ENCODE results near the gene RUFY4. TPM values are rescaled to one million over a fixed set of nuclear protein-coding genes. Genes with fewer than 3 reads are reported as not detected.
A peak's percentile ranks its signal among the peaks of the same experiment; 100 is the strongest.

RUFY4 gene
- total and polyA plus RNA-seq, 7 experiments from 2014 or later = 0.40 to 6.6 (median 2.4) TPM; not detected in 2

DNA sequence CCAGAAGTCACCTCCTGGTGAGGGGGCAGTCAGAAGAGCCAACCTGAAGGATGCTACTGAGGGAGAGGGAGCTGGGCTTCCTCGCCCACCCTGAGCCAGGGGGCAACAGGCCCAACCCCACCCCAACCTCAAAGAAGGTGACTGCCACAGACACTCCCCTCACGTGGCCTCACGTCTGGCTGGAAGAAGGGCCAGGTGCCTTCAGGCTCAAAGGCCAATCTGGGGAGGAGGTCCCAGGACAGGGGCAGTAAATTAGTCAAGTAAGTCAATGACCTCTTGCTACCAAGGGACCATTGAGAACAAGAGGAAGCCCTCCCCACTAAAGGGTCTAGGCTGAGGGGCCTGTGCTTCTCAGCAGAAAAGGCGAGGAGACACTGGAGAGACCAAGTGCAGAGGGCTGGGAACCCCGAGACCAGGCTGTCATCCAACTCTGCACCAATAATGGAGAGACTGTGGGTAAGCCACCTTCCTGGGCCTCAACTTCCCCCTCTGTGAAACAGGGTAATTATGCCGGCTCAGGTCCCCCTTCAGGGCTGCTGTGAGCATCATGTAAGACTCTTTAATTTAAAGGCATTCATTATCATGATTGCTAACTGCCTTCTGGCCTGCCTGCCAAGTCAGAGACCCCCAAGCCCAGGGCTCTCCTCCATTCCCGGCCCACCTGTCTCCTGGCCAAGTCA lies 46.1 kb upstream of the RUFY4 start:
- no peaks in the 10 kb centered on the region for H3K4me1 ChIP-seq (ENCODE audit: control insufficient read depth in 2 of 2, insufficient read depth in 2 of 2, low read length in 2 of 2)
- no peak overlapping the region for H3K4me3 ChIP-seq (ENCODE audit: low read length)
- no peaks in the 10 kb centered on the region for H3K9me3 Mint-ChIP-seq
- ATAC-seq (no peak), DNase-seq (no peak)
- H3K36me3 ChIP-seq (ENCODE audit: control insufficient read depth in 2 of 3, insufficient read depth in 3 of 3, low read length in 3 of 3) = no peaks in the 10 kb centered on the region
- H3K4me1 Mint-ChIP-seq = peaks cover 0 to 3% (median 0%) of the 10 kb centered on the region in 7 donors
- H3K9me3 ChIP-seq (ENCODE audit: control insufficient read depth in 2 of 3, low read length in 3 of 3) = no peaks in the 10 kb centered on the region
- CTCF ChIA-PET = no interaction called here
- no peaks in the 10 kb centered on the region for H3K27me3 Mint-ChIP-seq
- POLR2A ChIA-PET = no interaction called here
- H3K27ac ChIP-seq (ENCODE audit: low read depth, low read length) = no peak overlapping the region
- intact Hi-C loops (cut with micrococcal nuclease) = no loop called here
- H3K27me3 ChIP-seq (ENCODE audit: control insufficient read depth in 2 of 2, insufficient read depth in 2 of 2, low read length in 2 of 2) = no peaks in the 10 kb centered on the region
- no peak overlapping the region for H3K27ac Mint-ChIP-seq
- no peak overlapping the region for H3K4me3 Mint-ChIP-seq
- no peaks in the 10 kb centered on the region for H3K36me3 Mint-ChIP-seq

DNA sequence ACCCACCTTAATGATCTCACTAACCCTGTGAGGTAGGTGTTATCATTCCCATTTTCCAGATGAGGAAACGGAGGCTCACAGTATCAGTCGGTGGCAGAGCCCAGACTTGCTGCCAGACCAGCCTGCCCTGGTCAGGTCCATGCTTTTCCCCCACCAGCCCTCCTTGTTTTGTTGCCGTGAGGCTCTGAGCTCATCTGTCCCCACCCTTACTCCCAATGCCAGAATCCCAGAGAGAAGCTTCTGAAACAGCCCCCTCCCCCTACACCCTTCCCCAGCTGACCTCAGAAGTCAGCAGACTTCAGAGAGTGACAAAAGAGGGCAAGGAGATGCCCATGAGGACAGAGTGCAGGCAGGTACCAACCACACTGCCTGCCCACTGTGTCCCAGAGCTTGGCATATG lies 45.4 kb upstream of the RUFY4 start:
- ATAC-seq (no peak), DNase-seq (no peak)
- Histone ChIP-seq H3K9me3 (ENCODE audit: control insufficient read depth in 2 of 3, low read length in 3 of 3) (no peaks in the 10 kb centered on the region), H3K4me1 (ENCODE audit: control insufficient read depth in 2 of 2, insufficient read depth in 2 of 2, low read length in 2 of 2) (no peaks in the 10 kb centered on the region), H3K27ac (ENCODE audit: low read depth, low read length) (no peak overlapping the region), H3K27me3 (ENCODE audit: control insufficient read depth in 2 of 2, insufficient read depth in 2 of 2, low read length in 2 of 2) (no peaks in the 10 kb centered on the region), H3K4me3 (ENCODE audit: low read length) (no peak overlapping the region), H3K36me3 (ENCODE audit: control insufficient read depth in 2 of 3, insufficient read depth in 3 of 3, low read length in 3 of 3) (no peaks in the 10 kb centered on the region)
- Mint-ChIP-seq H3K27ac (no peak overlapping the region), H3K4me1 (peaks cover 0 to 3% (median 0%) of the 10 kb centered on the region in 7 donors), H3K4me3 (no peak overlapping the region), H3K9me3 (no peaks in the 10 kb centered on the region), H3K27me3 (no peaks in the 10 kb centered on the region), H3K36me3 (no peaks in the 10 kb centered on the region)
- POLR2A ChIA-PET = no interaction called here
- intact Hi-C loops (cut with micrococcal nuclease) = no loop called here
- CTCF ChIA-PET = no interaction called here

DNA sequence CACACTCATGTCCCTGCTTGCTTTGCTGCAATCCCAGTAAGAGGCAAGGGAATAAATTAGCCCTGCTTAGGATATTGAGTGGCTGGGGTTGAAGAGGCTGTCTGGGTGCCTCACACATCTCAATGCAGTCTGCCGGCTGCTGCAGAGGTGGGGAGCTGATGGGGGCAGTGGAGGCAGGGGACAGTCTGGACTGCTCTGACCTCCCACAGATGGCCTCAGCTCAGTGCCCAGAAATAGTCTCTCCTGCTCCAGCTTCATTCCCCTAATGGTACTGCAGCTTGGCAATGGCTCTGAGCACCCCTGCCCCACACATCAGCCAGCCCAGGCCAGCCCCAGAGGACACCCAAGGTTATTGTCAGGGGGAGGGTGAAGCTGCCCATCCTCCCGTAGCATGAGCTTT lies 44.7 kb upstream of the RUFY4 start:
- Histone ChIP-seq H3K27ac (ENCODE audit: low read depth, low read length) (no peak overlapping the region), H3K4me1 (ENCODE audit: control insufficient read depth in 2 of 2, insufficient read depth in 2 of 2, low read length in 2 of 2) (no peaks in the 10 kb centered on the region), H3K9me3 (ENCODE audit: control insufficient read depth in 2 of 3, low read length in 3 of 3) (no peaks in the 10 kb centered on the region), H3K36me3 (ENCODE audit: control insufficient read depth in 2 of 3, insufficient read depth in 3 of 3, low read length in 3 of 3) (no peaks in the 10 kb centered on the region), H3K27me3 (ENCODE audit: control insufficient read depth in 2 of 2, insufficient read depth in 2 of 2, low read length in 2 of 2) (no peaks in the 10 kb centered on the region), H3K4me3 (ENCODE audit: low read length) (no peak overlapping the region)
- Mint-ChIP-seq H3K27ac (no peak overlapping the region), H3K9me3 (no peaks in the 10 kb centered on the region), H3K36me3 (no peaks in the 10 kb centered on the region), H3K4me1 (peaks cover 0 to 3% (median 0%) of the 10 kb centered on the region in 7 donors), H3K4me3 (no peak overlapping the region), H3K27me3 (no peaks in the 10 kb centered on the region)
- ATAC-seq (no peak), DNase-seq (peak in 2 of 9 donors; percentile 0 to 16)
- ChIA-PET CTCF (no interaction called here), POLR2A (no interaction called here)
- intact Hi-C loops (cut with micrococcal nuclease) = no loop called here

DNA sequence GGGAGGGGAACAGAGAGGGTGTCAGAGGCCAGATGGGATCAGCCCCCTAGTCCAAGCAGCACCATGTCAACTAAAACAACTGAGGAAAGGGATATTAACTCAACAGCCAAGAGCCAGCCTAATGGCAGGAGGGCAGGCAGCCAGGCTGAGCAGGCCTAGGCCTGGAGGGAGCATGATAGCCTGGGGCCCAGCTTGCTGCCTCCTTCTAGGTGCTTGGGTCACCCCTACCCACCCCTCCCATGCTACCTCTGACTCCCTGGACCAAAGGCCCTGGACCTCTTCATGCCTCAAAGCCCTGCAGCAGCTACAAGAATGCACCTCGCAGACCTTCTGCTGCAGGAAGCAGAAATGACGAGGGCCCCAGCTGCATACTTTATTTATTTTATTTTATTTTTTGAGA lies 44.2 kb upstream of the RUFY4 start:
- H3K36me3 ChIP-seq (ENCODE audit: control insufficient read depth in 2 of 3, insufficient read depth in 3 of 3, low read length in 3 of 3) = no peaks in the 10 kb centered on the region
- no peaks in the 10 kb centered on the region for H3K27me3 ChIP-seq (ENCODE audit: control insufficient read depth in 2 of 2, insufficient read depth in 2 of 2, low read length in 2 of 2)
- ATAC-seq = no peak
- intact Hi-C loops (cut with micrococcal nuclease) = no loop called here
- H3K4me1 ChIP-seq (ENCODE audit: control insufficient read depth in 2 of 2, insufficient read depth in 2 of 2, low read length in 2 of 2) = no peaks in the 10 kb centered on the region
- ChIA-PET CTCF (no interaction called here), POLR2A (no interaction called here)
- Mint-ChIP-seq H3K27me3 (no peaks in the 10 kb centered on the region), H3K36me3 (no peaks in the 10 kb centered on the region), H3K9me3 (no peaks in the 10 kb centered on the region), H3K4me3 (no peak overlapping the region), H3K27ac (peak overlapping the region in 1 of 9 donors; percentile 17), H3K4me1 (peaks cover 0 to 2% (median 0%) of the 10 kb centered on the region in 7 donors)
- no peaks in the 10 kb centered on the region for H3K9me3 ChIP-seq (ENCODE audit: control insufficient read depth in 2 of 3, low read length in 3 of 3)
- H3K4me3 ChIP-seq (ENCODE audit: low read length) = no peak overlapping the region
- peak in 1 of 9 donors; percentile 11 for DNase-seq
- no peak overlapping the region for H3K27ac ChIP-seq (ENCODE audit: low read depth, low read length)

DNA sequence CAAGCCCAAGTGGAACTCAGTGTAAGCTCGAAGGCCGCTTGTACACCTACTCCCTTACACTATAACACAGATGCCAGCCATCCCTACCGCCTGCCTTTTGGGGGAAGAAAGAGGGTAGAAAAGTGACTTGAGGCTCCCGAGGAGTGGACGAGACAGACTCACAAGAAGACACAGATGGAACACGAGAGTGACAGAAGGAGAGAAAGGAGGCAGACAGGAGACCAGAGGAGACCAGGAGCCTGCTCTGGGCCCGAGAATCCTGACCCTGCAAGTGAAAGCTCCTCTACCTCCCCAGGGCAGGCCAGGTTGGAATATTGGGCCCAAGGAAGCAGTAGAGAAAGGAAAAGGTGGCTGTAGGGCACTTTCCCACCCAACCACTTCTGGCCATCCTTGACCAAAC lies 42.8 kb upstream of the RUFY4 start:
- Histone ChIP-seq H3K4me3 (ENCODE audit: low read length) (no peak overlapping the region), H3K27ac (ENCODE audit: low read depth, low read length) (no peak overlapping the region), H3K4me1 (ENCODE audit: control insufficient read depth in 2 of 2, insufficient read depth in 2 of 2, low read length in 2 of 2) (no peaks in the 10 kb centered on the region), H3K9me3 (ENCODE audit: control insufficient read depth in 2 of 3, low read length in 3 of 3) (no peaks in the 10 kb centered on the region), H3K36me3 (ENCODE audit: control insufficient read depth in 2 of 3, insufficient read depth in 3 of 3, low read length in 3 of 3) (no peaks in the 10 kb centered on the region), H3K27me3 (ENCODE audit: control insufficient read depth in 2 of 2, insufficient read depth in 2 of 2, low read length in 2 of 2) (no peaks in the 10 kb centered on the region)
- Mint-ChIP-seq H3K4me1 (peaks cover 0 to 2% (median 0%) of the 10 kb centered on the region in 7 donors), H3K27ac (no peak overlapping the region), H3K36me3 (no peaks in the 10 kb centered on the region), H3K9me3 (no peaks in the 10 kb centered on the region), H3K27me3 (no peaks in the 10 kb centered on the region), H3K4me3 (no peak overlapping the region)
- ATAC-seq (no peak), DNase-seq (peak in 1 of 9 donors; percentile 8)
- ChIA-PET CTCF (no interaction called here), POLR2A (no interaction called here)
- intact Hi-C loops (cut with micrococcal nuclease) = no loop called here

DNA sequence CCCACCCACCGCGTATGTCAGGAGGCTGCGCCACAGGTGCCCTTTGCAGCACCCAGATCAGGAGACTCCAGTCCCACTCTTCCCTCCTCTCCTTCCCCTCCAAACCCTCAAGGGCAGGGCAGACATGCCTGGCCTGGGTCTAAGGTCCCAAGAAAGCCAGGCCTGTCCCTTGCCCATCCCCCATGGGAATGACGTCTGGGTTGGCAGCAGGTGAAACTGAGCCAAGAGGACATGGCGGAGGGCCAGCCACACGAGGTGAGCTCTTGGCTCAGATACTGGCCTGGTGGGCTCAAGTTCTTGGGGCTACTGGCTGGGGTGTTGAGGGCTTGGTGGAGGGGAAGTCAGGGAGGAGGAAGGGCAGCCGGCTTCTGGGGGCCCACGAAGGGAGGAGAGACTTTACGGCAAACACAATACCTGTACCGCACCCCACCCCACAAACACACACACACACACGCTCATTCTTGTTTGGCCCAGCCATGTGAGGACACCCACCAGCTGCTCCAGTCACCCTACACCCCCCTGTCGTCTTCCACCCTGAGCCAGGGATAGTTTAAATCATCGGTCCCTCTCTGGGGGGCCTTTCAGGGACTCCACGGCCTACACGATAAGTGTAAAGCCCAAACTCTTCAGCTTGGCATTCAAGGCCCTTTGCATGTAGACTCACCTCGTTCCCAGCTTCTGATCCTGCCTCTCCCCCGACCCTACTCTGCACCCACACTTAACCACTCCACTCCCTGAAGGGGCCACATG lies 42.2 kb upstream of the RUFY4 start:
- DNase-seq (peak in 1 of 9 donors; percentile 13), ATAC-seq (no peak)
- intact Hi-C loops (cut with micrococcal nuclease) = no loop called here

More for the DNA sequence above, 42.2 kb upstream of the RUFY4 start:
- no peaks in the 10 kb centered on the region for H3K9me3 Mint-ChIP-seq
- POLR2A ChIA-PET = no interaction called here
- no peak overlapping the region for H3K27ac ChIP-seq (ENCODE audit: low read depth, low read length)
- H3K4me1 ChIP-seq (ENCODE audit: control insufficient read depth in 2 of 2, insufficient read depth in 2 of 2, low read length in 2 of 2) = no peaks in the 10 kb centered on the region
- H3K27me3 ChIP-seq (ENCODE audit: control insufficient read depth in 2 of 2, insufficient read depth in 2 of 2, low read length in 2 of 2) = no peaks in the 10 kb centered on the region
- H3K36me3 ChIP-seq (ENCODE audit: control insufficient read depth in 2 of 3, insufficient read depth in 3 of 3, low read length in 3 of 3) = no peaks in the 10 kb centered on the region
- H3K4me3 ChIP-seq (ENCODE audit: low read length) = no peak overlapping the region
- no peaks in the 10 kb centered on the region for H3K9me3 ChIP-seq (ENCODE audit: control insufficient read depth in 2 of 3, low read length in 3 of 3)
- H3K4me3 Mint-ChIP-seq = no peak overlapping the region
- H3K36me3 Mint-ChIP-seq = no peaks in the 10 kb centered on the region
- CTCF ChIA-PET = no interaction called here
- H3K4me1 Mint-ChIP-seq = peaks cover 0 to 2% (median 0%) of the 10 kb centered on the region in 7 donors
- no peaks in the 10 kb centered on the region for H3K27me3 Mint-ChIP-seq
- H3K27ac Mint-ChIP-seq = no peak overlapping the region

Measured in naive thymus-derived CD4-positive, alpha-beta T cell (primary cell).